ENCODE data around the gene IL1R2.
A peak's percentile ranks its signal among the peaks of the same experiment; 100 is the strongest.

IL1R2 gene

GRCh38 chr2:102034683-102035548 lies 43.2 kb downstream of the IL1R2 start:
- H3K27ac Mint-ChIP-seq = peak overlapping the region in 1 of 2 donors; percentile 4
- H3K36me3 Mint-ChIP-seq (ENCODE audit: insufficient read depth) = no peaks in the 10 kb centered on the region
- H3K9me3 Mint-ChIP-seq = no peaks in the 10 kb centered on the region
- H3K27me3 Mint-ChIP-seq = peaks cover 18 to 41% of the 10 kb centered on the region in 2 donors
- H3K4me3 Mint-ChIP-seq = peak overlapping the region in 1 of 2 donors; percentile 26
- ATAC-seq (replicated peaks) (no peak), DNase-seq (no peak)
- peaks cover 11 to 12% of the 10 kb centered on the region in 2 donors for H3K4me1 Mint-ChIP-seq (ENCODE audit: low read depth in 2 of 2)

DNA sequence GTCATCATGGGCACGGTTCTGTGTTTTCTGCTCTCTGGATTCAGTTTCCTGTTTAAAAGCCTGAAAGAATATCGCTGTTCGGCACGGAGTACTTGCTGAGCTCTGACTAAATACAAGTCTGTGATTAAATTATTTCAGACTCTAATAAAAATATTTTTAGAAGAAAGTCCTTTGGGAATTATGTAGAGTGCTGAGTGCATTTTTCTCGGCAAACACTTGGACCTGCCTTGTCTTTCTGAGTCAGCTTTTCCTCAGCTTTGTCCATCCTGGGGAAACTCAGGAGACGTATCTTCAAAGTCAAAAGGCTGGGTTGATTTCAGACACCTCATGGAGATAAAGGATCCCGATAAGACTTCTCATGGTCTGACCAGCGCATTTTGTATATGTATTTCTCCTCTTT lies 45.9 kb downstream of the IL1R2 start:
- H3K4me3 Mint-ChIP-seq = no peak overlapping the region
- peaks cover 12 to 13% of the 10 kb centered on the region in 2 donors for H3K4me1 Mint-ChIP-seq (ENCODE audit: low read depth in 2 of 2)
- DNase-seq (no peak), ATAC-seq (replicated peaks) (no peak)
- no peaks in the 10 kb centered on the region for H3K9me3 Mint-ChIP-seq
- no peak overlapping the region for H3K27ac Mint-ChIP-seq
- peaks cover 39 to 62% of the 10 kb centered on the region in 2 donors for H3K27me3 Mint-ChIP-seq
- H3K36me3 Mint-ChIP-seq (ENCODE audit: insufficient read depth) = no peaks in the 10 kb centered on the region

GRCh38 chr2:102040229-102040628 lies 48.5 kb downstream of the IL1R2 start:
- DNase-seq (no peak), ATAC-seq (replicated peaks) (no peak)
- Mint-ChIP-seq H3K4me1 (ENCODE audit: low read depth in 2 of 2) (peaks cover 0 to 2% of the 10 kb centered on the region in 2 donors), H3K27me3 (peaks cover 55 to 61% of the 10 kb centered on the region in 2 donors), H3K27ac (no peak overlapping the region), H3K4me3 (no peak overlapping the region), H3K9me3 (no peaks in the 10 kb centered on the region), H3K36me3 (ENCODE audit: insufficient read depth) (no peaks in the 10 kb centered on the region)

DNA sequence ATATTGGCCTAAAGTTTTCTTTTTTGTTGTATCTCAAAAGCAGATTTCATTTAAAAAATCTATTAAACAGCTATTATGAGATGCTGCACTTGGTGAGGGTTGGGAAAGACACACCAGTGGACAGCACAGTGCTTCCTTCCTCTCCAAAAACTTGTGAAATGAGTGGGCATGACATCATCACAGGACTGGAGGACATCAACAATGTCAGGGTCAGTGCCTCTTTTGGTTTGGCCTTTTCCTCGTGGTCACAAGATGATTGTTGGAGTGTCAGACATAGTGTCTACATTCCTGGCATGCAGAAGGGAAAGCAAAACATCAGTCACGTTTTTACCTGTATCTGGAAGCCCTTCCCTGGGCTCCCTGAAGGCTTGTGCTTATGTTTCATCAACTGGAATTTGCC lies 49.6 kb downstream of the IL1R2 start:
- H3K4me3 Mint-ChIP-seq = no peak overlapping the region
- H3K36me3 Mint-ChIP-seq (ENCODE audit: insufficient read depth) = no peaks in the 10 kb centered on the region
- H3K9me3 Mint-ChIP-seq = no peaks in the 10 kb centered on the region
- peaks cover 63 to 67% of the 10 kb centered on the region in 2 donors for H3K27me3 Mint-ChIP-seq
- ATAC-seq (replicated peaks) (no peak), DNase-seq (no peak)
- H3K4me1 Mint-ChIP-seq (ENCODE audit: low read depth in 2 of 2) = peaks cover 0 to 2% of the 10 kb centered on the region in 2 donors
- no peak overlapping the region for H3K27ac Mint-ChIP-seq

DNA sequence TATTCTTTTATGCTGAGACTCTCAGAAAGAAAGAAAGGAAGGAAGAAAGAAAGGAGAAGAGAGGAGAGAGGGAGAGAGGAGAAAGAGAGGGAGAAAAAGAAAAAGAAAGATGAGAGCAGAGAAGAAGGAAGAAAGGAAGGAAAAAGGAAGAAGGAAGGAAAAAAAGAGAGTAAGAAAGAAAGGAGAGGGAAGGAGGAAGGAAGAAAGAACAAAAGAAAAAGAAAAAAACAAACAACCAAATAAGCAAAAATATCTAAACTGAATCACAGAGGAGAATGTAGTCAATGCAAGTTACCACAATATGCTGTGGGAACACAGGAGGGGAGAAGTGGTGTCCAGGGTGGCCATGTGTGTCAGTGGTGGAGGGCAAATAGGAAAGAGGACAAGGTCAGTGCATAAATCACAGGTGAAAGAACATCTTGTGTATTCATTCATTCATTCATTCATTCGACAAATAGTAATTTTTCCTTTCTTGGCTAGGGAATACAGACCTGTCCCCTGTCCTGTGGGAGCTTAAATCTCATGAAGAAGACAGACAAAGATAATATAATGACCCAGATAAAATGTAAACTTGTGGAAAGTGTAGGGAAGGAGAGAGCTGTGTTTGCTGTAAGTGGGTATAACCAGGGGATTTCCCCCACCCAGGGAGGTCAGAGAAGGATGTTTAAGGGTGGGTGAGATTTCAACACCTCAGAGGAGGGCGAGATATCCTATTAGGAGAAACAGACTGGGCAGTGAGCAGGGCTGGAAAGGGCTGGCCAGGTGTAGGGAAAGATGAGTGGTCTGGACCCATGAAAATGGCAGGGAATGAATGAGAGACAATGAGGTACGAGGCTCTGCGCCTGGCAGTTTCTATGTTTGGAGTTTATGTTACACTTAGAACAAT lies 50.7 kb downstream of the IL1R2 start:
- Mint-ChIP-seq H3K27ac (no peak overlapping the region), H3K27me3 (peaks cover 66 to 70% of the 10 kb centered on the region in 2 donors)
- no peak for ATAC-seq (replicated peaks)

GRCh38 chr2:102043560-102043959 lies 51.8 kb downstream of the IL1R2 start:
- Mint-ChIP-seq H3K4me1 (ENCODE audit: low read depth in 2 of 2) (peaks cover 0 to 2% of the 10 kb centered on the region in 2 donors), H3K9me3 (no peaks in the 10 kb centered on the region), H3K36me3 (ENCODE audit: insufficient read depth) (no peaks in the 10 kb centered on the region), H3K4me3 (no peak overlapping the region), H3K27ac (no peak overlapping the region), H3K27me3 (peaks cover 77 to 78% of the 10 kb centered on the region in 2 donors)
- DNase-seq (no peak), ATAC-seq (replicated peaks) (no peak)

More for the DNA sequence above, 50.7 kb downstream of the IL1R2 start:
- H3K36me3 Mint-ChIP-seq (ENCODE audit: insufficient read depth) = no peaks in the 10 kb centered on the region
- no peaks in the 10 kb centered on the region for H3K9me3 Mint-ChIP-seq
- H3K4me3 Mint-ChIP-seq = no peak overlapping the region
- DNase-seq = no peak
- H3K4me1 Mint-ChIP-seq (ENCODE audit: low read depth in 2 of 2) = peaks cover 0 to 2% of the 10 kb centered on the region in 2 donors

DNA sequence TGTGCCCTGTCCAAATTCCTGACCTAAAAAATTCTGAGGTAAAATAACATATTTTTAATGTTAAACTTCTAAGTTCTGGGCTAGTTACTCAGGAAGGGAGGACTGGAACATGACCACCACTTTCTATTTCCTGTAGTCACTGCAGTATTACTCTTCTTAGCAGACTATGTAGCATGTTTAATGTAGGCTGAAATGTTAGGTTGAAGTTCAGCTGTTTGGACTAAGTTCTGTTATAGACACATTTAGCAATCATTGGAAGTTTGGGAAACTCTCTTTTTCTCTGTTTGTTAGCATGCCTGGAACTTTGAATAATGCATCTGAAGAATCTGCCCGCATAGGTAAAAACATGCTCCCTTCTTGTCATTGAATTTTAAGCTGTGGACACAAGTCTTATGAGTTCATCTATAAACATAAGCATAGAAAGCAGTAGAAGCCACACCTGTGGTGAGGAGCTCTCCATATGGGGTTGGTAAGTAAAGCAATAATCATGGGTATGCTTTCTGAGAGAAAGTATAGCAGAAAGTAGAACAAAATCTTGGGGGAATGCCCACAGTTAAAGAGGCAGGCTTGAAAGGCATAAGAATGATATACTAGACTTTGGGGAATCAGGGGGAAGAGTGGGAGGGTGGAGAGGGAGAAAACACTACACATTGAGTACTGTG lies 52.6 kb downstream of the IL1R2 start:
- peaks cover 72 to 77% of the 10 kb centered on the region in 2 donors for H3K27me3 Mint-ChIP-seq
- H3K27ac Mint-ChIP-seq = no peak overlapping the region
- no peaks in the 10 kb centered on the region for H3K36me3 Mint-ChIP-seq (ENCODE audit: insufficient read depth)
- H3K4me3 Mint-ChIP-seq = no peak overlapping the region
- H3K9me3 Mint-ChIP-seq = no peaks in the 10 kb centered on the region
- DNase-seq = no peak
- no peak for ATAC-seq (replicated peaks)
- H3K4me1 Mint-ChIP-seq (ENCODE audit: low read depth in 2 of 2) = peaks cover 0 to 2% of the 10 kb centered on the region in 2 donors

DNA sequence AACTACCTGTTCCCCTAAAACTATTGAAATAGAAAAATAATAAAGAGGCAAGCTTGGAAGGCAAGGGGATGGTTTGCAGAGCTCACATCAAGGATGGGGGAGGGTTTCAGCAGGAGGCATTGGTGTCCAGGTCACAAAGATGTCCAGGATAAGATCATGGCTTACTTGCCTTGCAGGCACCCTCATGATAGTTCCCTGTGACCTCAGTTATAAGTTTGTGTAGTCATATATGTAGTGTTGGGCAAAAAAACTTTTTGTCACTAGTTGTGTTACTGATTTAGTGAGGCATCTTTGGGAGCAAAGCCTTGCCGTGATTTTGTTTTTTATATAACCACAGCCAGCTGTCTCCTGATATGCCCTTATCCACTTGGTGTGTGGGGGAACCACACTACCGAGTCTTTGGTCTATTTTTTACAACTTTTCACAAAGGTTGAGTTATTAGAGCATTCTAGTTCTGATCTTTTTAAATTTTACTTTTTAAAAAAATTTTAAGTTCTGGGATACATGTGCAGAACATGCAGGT lies 53.3 kb downstream of the IL1R2 start:
- DNase-seq (no peak), ATAC-seq (replicated peaks) (no peak)
- Mint-ChIP-seq H3K27me3 (peaks cover 66 to 77% of the 10 kb centered on the region in 2 donors), H3K4me1 (ENCODE audit: low read depth in 2 of 2) (peaks cover 0 to 2% of the 10 kb centered on the region in 2 donors), H3K9me3 (no peaks in the 10 kb centered on the region), H3K4me3 (no peak overlapping the region), H3K27ac (no peak overlapping the region), H3K36me3 (ENCODE audit: insufficient read depth) (no peaks in the 10 kb centered on the region)

- DNase-seq = no peak
- Mint-ChIP-seq H3K9me3 (no peaks in the 10 kb centered on the region), H3K27me3 (peaks cover 59 to 73% of the 10 kb centered on the region in 2 donors), H3K36me3 (ENCODE audit: insufficient read depth) (no peaks in the 10 kb centered on the region), H3K4me1 (ENCODE audit: low read depth in 2 of 2) (peaks cover 0 to 2% of the 10 kb centered on the region in 2 donors), H3K4me3 (no peak overlapping the region), H3K27ac (no peak overlapping the region)
- no peak for ATAC-seq (replicated peaks)
Measured at GRCh38 chr2:102045697-102046096, 53.9 kb downstream of the IL1R2 start.

DNA sequence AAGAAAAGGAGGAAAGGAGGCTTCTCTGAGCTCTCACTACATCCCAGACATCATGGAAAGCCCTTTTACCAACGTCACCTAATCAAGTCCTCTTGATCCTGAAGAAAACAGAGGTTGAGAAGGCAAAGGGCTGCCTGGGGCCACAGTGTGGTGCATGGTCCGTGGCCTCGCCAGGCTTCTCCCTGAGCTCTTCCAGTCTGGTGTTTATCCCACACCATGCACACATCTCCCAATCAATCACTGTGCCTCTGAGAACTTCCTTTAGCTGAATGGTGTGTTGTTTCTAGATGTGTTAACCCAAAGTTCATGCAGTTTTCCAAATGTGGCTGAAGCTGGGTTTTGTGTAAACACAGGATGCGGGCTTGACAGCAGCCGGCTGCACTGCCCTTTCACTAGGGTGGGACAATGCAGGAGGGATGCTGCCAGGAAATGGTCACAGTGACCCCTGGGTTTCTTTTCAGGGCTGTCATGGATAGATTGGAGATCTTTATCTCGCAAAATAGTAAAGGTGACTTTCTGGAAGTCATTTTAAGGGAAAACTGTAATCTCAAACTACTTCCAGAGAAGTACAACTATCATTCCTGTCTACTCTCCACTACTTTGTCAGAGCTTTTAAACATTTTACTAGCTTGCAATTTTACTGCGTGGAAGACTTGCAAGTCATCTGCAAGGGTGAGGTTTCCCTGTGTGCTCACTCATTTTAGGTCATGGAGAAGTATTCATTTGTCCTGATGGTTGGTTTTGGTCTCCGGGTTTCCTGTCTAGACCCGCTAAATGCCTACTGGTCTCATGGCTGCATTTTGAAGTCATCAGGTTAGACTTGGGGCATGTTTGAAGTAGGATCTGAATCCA lies 54.6 kb downstream of the IL1R2 start:
- H3K4me1 Mint-ChIP-seq (ENCODE audit: low read depth in 2 of 2) = peaks cover 0 to 2% of the 10 kb centered on the region in 2 donors
- no peaks in the 10 kb centered on the region for H3K9me3 Mint-ChIP-seq
- H3K27me3 Mint-ChIP-seq = peaks cover 52 to 68% of the 10 kb centered on the region in 2 donors
- H3K36me3 Mint-ChIP-seq (ENCODE audit: insufficient read depth) = no peaks in the 10 kb centered on the region
- DNase-seq = no peak
- no peak overlapping the region for H3K27ac Mint-ChIP-seq
- no peak for ATAC-seq (replicated peaks)
- no peak overlapping the region for H3K4me3 Mint-ChIP-seq

- H3K4me1 Mint-ChIP-seq (ENCODE audit: low read depth in 2 of 2) = no peaks in the 10 kb centered on the region
- no peaks in the 10 kb centered on the region for H3K36me3 Mint-ChIP-seq (ENCODE audit: insufficient read depth)
- H3K27ac Mint-ChIP-seq = no peak overlapping the region
- no peak overlapping the region for H3K4me3 Mint-ChIP-seq
- DNase-seq (no peak), ATAC-seq (replicated peaks) (no peak)
- H3K27me3 Mint-ChIP-seq = peaks cover 45 to 57% of the 10 kb centered on the region in 2 donors
- no peaks in the 10 kb centered on the region for H3K9me3 Mint-ChIP-seq
Measured at GRCh38 chr2:102048465-102048864, 56.7 kb downstream of the IL1R2 start.

GRCh38 chr2:102049756-102050443 lies 58.1 kb downstream of the IL1R2 start:
- H3K27ac Mint-ChIP-seq = no peak overlapping the region
- ATAC-seq (replicated peaks) (no peak), DNase-seq (no peak)
- H3K4me3 Mint-ChIP-seq = no peak overlapping the region
- no peaks in the 10 kb centered on the region for H3K36me3 Mint-ChIP-seq (ENCODE audit: insufficient read depth)
- H3K27me3 Mint-ChIP-seq = peaks cover 39 to 45% of the 10 kb centered on the region in 2 donors
- H3K4me1 Mint-ChIP-seq (ENCODE audit: low read depth in 2 of 2) = no peaks in the 10 kb centered on the region
- no peaks in the 10 kb centered on the region for H3K9me3 Mint-ChIP-seq

All from effector memory CD8-positive, alpha-beta T cell (primary cell).